ENCODE results near the gene SLN.

SLN gene

DNA sequence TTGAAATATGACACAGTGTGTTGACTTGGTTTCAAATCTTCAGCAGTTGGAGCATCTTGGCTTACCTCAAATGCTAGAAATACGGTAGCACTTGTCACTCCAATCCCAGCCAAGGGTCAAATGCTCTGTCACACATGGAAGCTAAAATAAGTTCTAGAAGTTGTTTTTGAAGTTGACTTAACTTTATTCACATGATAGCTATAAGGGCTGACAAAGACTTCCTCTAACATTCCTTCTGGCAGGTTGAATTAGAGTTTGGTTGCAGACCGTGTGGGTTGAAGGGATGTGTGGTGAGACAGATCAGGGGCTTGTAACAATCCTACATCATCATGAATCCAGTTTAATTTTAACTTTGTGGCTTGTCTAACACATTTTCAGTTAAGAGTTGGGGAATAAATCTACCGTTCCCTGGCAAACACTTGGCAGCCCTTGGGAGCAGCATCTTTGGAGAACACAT, 4.6 kb downstream of the SLN start:
- TF ChIP-seq CTCF (IDR thresholded peaks at IDR 0.05; ENCODE audit: low read depth, low read length, missing control alignments): no peak
- H3K4me3 ChIP-seq (ENCODE audit: low read depth, low read length): no peak overlapping the region
- no peak for DNase-seq (ENCODE audit: low read depth)

GRCh38 chr11:107706531-107706930, 5.3 kb downstream of the SLN start:
- TF ChIP-seq CTCF (IDR thresholded peaks at IDR 0.05; ENCODE audit: low read depth, low read length, missing control alignments): no peak
- H3K4me3 ChIP-seq (ENCODE audit: low read depth, low read length): no peak overlapping the region
- DNase-seq (ENCODE audit: low read depth): no peak

DNA sequence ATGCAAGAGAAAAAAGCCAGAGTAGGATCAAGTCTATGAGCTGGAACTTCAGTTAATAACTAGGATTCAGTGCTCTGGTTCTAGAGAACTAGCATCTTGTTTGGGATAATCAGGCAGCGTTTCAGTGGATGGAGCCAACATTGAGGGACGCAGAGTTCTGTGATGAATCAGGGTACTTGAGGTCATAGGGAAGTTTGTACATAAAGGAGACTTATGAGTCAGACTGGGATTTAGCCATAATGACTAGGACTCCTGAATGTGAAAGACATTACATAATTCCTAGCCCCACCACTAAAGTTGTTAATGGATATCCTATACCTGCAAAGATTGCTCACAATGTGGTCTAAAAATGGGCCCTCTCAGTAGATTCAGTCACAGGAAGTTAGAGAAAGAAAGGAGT, 6.8 kb downstream of the SLN start:
- no peak for DNase-seq (ENCODE audit: low read depth)
- TF ChIP-seq CTCF (IDR thresholded peaks at IDR 0.05; ENCODE audit: low read depth, low read length, missing control alignments): no peak
- no peak overlapping the region for H3K4me3 ChIP-seq (ENCODE audit: low read depth, low read length)

- no peak overlapping the region for H3K4me3 ChIP-seq (ENCODE audit: low read depth, low read length)
- TF ChIP-seq CTCF (IDR thresholded peaks at IDR 0.05; ENCODE audit: low read depth, low read length, missing control alignments): no peak
- no peak for DNase-seq (ENCODE audit: low read depth)
These were observed 7.4 kb downstream of the SLN start for GRCh38 chr11:107704451-107704850.

DNA sequence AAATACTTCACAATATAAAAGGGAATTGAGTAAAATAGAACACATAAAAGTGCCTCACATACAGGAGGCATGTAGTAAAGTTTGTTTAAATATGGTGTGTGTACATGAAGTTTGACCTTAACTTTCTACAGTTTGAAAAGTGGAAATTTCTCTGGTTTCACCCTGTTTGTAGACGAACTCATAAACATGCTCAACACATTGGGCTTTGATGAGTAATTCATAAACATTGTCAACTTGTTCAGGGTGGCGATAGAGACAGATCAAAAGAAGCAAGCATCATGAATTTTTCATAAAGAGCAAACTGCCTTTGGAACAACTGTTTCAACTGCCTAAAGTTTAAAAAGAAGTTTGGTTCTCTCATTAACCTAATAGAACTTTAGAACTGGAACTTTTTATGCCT, 9.1 kb downstream of the SLN start:
- no peak for TF ChIP-seq CTCF (IDR thresholded peaks at IDR 0.05; ENCODE audit: low read depth, low read length, missing control alignments)
- no peak for DNase-seq (ENCODE audit: low read depth)
- H3K4me3 ChIP-seq (ENCODE audit: low read depth, low read length): no peak overlapping the region

DNA sequence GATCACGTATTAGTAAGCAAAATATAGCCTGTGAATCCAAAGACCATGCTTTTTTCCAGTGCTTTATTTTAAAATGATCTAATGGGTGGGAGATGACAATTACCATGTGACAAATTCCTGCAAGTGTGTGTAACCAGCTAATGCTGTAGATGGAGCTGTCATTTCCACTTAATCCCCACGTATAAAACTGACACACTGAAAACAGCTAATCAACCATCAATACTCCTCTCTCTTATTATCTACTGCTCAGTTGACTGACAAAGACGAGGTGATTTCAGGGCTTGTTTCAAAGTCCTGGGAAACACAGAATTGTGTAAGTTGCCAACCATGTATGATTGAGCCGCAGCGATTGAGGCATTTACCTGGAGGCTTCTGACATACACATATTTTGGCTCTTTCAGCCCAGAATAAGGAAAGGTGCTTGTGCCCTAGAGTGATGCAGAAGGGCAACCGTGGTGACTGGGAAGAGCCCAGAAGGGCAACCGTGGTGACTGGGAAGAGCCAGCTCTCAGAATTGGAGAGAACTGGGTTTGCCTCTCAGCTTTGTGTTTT, 9.7 kb downstream of the SLN start:
- DNase-seq (ENCODE audit: low read depth): no peak
- H3K4me3 ChIP-seq (ENCODE audit: low read depth, low read length): no peak overlapping the region
- TF ChIP-seq CTCF (IDR thresholded peaks at IDR 0.05; ENCODE audit: low read depth, low read length, missing control alignments): no peak
